Endothelial cell (in vitro differentiated cells): ENCODE measurements around the gene CXXC1. TPM values are rescaled to one million over a fixed set of nuclear protein-coding genes. Genes with fewer than 3 reads are reported as not detected.
"Not testable (repeated sequence)": the region's sequence is repeated elsewhere in the genome, so short reads cannot be mapped to it uniquely, and the experiment has no call there.

Experiments used
- DNase-seq: peaks from one replicate; pipeline ENCODE4 v3.0.0; 2021; ENCODE audit warnings: low spot score
- H3K27ac Mint-ChIP-seq: one replicate; pipeline ENCODE4 v1.8.0; 2021; ENCODE audit warnings: mixed read lengths, inconsistent platforms; ENCODE audit not compliant: unreplicated experiment
- H3K27me3 Mint-ChIP-seq: one replicate; pipeline ENCODE4 v1.8.0; 2021; ENCODE audit warnings: mild to moderate bottlenecking, moderate library complexity, mixed read lengths, inconsistent platforms; ENCODE audit not compliant: unreplicated experiment
- H3K36me3 Mint-ChIP-seq: one replicate; pipeline ENCODE4 v1.8.0; 2021; ENCODE audit warnings: mild to moderate bottlenecking, low read depth, mixed read lengths, inconsistent platforms; ENCODE audit not compliant: unreplicated experiment
- H3K4me1 Mint-ChIP-seq: one replicate; pipeline ENCODE4 v1.8.0; 2021; ENCODE audit warnings: mild to moderate bottlenecking, mixed read lengths, inconsistent platforms; ENCODE audit not compliant: unreplicated experiment
- H3K4me3 Mint-ChIP-seq: one replicate; pipeline ENCODE4 v1.8.0; 2021; ENCODE audit warnings: mild to moderate bottlenecking, mixed read lengths, inconsistent platforms; ENCODE audit not compliant: unreplicated experiment
- H3K9me3 Mint-ChIP-seq: one replicate; pipeline ENCODE4 v1.8.0; 2021; ENCODE audit warnings: mixed read lengths, inconsistent platforms; ENCODE audit not compliant: unreplicated experiment
- total RNA-seq: library from RNA; stranded (reverse); fragmentation: NEBNext Ultra II Directional; extraction: Animal tissue kit (Norgen Biotek cat#: 25700); gene quantifications from one replicate; pipeline ENCODE4 v1.2.1, GENCODE V29; 2021; ENCODE audit not compliant: unreplicated experiment
- TF ChIP-seq, protein P1 (sequence below): fragments of 200-600 bp; sonication (generic); IDR thresholded peaks from one replicate; pipeline ENCODE4 v1.5.0; 2021; ENCODE audit warnings: antibody characterized with exemption; ENCODE audit not compliant: unreplicated experiment

The CXXC1 gene
- total RNA-seq, 1 donor from 2014 or later: 71.7 TPM

DNA sequence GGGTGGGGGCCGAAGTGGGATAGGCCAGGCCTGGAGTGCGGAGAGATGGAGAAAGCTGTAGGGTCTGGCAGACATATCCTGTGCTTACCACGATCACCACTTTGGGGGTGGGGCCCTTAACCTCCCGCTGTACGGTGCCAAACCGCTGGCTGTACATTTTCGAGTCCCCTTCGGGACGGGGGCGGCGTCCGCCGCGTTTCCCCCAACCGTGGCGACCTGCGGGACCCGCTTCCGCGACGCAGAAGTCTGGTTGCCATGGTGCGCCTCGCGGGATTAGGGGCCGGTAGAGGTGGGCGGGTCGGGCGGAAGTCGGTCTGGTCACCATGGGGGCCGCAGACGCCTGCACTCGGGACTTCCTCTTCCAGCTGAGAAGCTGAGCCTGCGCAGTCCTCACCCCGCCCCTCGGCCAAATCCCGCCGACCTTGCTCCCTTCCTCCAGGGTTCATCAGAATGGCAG, 21.2 kb downstream of the CXXC1 start, which contains the start of gene CFAP53:
Gene CFAP53 (minus strand): TSS at position 248 of the 457 bp plus-strand sequence. CDS start 91 bp downstream, at position 157.
- H3K36me3 Mint-ChIP-seq: peaks cover 11% of the 10 kb centered on the region
- peak within 1 kb of the TSS; percentile 93 for H3K27ac Mint-ChIP-seq

DNA sequence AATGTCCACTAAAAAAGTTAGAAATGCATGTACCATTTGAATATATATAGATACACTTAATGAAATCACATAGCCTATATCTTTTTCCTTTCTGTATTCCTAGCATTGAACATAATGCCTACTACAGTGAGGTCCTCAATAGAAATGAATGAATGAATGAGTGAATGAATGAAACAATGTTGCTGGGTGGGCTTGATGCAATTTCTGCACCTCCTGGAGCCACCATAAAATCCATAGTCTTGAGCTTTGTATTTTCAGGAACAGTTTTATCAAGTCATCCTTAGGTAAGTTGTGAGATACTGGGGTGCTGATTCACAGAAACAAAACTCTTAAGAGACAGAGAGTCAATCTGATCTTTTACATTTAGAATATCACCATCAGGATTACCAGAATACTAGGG, 24.5 kb downstream of the CXXC1 start:
- TF ChIP-seq, protein P1, sequence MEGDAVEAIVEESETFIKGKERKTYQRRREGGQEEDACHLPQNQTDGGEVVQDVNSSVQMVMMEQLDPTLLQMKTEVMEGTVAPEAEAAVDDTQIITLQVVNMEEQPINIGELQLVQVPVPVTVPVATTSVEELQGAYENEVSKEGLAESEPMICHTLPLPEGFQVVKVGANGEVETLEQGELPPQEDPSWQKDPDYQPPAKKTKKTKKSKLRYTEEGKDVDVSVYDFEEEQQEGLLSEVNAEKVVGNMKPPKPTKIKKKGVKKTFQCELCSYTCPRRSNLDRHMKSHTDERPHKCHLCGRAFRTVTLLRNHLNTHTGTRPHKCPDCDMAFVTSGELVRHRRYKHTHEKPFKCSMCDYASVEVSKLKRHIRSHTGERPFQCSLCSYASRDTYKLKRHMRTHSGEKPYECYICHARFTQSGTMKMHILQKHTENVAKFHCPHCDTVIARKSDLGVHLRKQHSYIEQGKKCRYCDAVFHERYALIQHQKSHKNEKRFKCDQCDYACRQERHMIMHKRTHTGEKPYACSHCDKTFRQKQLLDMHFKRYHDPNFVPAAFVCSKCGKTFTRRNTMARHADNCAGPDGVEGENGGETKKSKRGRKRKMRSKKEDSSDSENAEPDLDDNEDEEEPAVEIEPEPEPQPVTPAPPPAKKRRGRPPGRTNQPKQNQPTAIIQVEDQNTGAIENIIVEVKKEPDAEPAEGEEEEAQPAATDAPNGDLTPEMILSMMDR: no peak
- Mint-ChIP-seq H3K27ac (no peak overlapping the region), H3K27me3 (peaks cover 6% of the 10 kb centered on the region), H3K9me3 (no peaks in the 10 kb centered on the region), H3K36me3 (no peaks in the 10 kb centered on the region), H3K4me3 (no peak overlapping the region), H3K4me1 (peaks cover 11% of the 10 kb centered on the region)
- no peak for DNase-seq

More for the DNA sequence above, 21.2 kb downstream of the CXXC1 start, which contains the start of gene CFAP53:
- no peaks in the 10 kb centered on the region for H3K9me3 Mint-ChIP-seq
- DNase-seq: peak; percentile 91
- TF ChIP-seq, protein P1: no peak
- peaks cover 11% of the 10 kb centered on the region for H3K4me1 Mint-ChIP-seq
- peaks cover 6% of the 10 kb centered on the region for H3K27me3 Mint-ChIP-seq
- H3K4me3 Mint-ChIP-seq: peak within 1 kb of the TSS; percentile 89

DNA sequence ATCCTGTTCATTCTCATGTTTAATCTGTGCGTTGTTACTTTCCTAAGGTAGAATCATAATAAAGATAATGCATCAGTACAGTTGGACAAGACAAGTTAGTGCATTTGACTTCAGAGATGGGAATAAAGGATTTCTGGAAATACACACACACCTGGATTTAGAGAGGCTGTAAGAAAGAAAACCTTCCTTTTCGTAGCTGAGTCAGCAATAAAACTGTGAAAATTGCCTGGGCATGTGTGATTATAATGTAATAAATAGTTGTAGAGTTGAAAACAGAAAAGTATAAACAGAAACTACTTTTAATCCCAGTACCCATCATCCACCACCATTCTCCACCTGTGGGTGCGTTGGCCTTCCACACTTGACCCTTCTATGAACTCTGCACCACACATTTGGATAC, 36.6 kb downstream of the CXXC1 start:
- Mint-ChIP-seq H3K9me3 (no peaks in the 10 kb centered on the region), H3K36me3 (no peaks in the 10 kb centered on the region), H3K27ac (no peak overlapping the region), H3K4me3 (no peak overlapping the region), H3K4me1 (peaks cover 7% of the 10 kb centered on the region), H3K27me3 (peaks cover 1% of the 10 kb centered on the region)
- no peak for DNase-seq
- TF ChIP-seq, protein P1: no peak

GRCh38 chr18:50249576-50249975, 37.9 kb downstream of the CXXC1 start:
- H3K27ac Mint-ChIP-seq: no peak overlapping the region
- peaks cover 7% of the 10 kb centered on the region for H3K4me1 Mint-ChIP-seq
- no peak overlapping the region for H3K4me3 Mint-ChIP-seq
- TF ChIP-seq, protein P1: no peak
- no peak for DNase-seq
- peaks cover 1% of the 10 kb centered on the region for H3K27me3 Mint-ChIP-seq
- H3K9me3 Mint-ChIP-seq: no peaks in the 10 kb centered on the region
- no peaks in the 10 kb centered on the region for H3K36me3 Mint-ChIP-seq

DNA sequence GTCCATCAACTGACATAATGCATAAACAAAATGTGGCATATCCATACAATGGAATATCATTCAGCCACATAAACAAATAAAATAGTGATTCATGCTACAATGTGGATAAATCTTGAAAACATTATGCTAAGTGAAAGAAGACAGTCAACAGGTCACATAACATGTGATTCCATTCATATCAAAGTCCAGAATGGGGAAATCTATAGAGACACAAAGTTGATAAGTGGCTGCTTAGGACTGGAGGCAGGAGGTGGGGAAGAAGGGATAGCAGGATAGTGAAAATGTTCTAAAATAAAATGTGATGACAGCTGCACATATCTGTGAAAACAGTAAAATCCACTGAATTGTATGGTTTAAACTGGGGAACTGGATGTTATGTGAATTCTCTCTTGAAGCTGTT, 39.9 kb downstream of the CXXC1 start:
- H3K4me1 Mint-ChIP-seq: peaks cover 7% of the 10 kb centered on the region
- H3K27ac Mint-ChIP-seq: no peak overlapping the region
- DNase-seq: no peak
- peaks cover 5% of the 10 kb centered on the region for H3K36me3 Mint-ChIP-seq
- no peak overlapping the region for H3K4me3 Mint-ChIP-seq
- peaks cover 1% of the 10 kb centered on the region for H3K27me3 Mint-ChIP-seq
- TF ChIP-seq, protein P1: no peak
- H3K9me3 Mint-ChIP-seq: peaks cover 5% of the 10 kb centered on the region

- H3K27ac Mint-ChIP-seq, H3K36me3 Mint-ChIP-seq, H3K4me3 Mint-ChIP-seq, H3K9me3 Mint-ChIP-seq, H3K4me1 Mint-ChIP-seq, DNase-seq, H3K27me3 Mint-ChIP-seq: not testable (repeated sequence)
Measured at GRCh38 chr18:50241768-50242167, 45.7 kb downstream of the CXXC1 start.
